GM21423 (cell line): ENCODE results near the gene KIAA0825.
"Not testable (repeated sequence)": the region's sequence is repeated elsewhere in the genome, so short reads cannot be mapped to it uniquely, and the experiment has no call there.

Source experiments
- ATAC-seq: cut with Tn5 transposase; IDR thresholded peaks from one replicate; pipeline ENCODE4 v1.9.1; 2021; ENCODE audit warnings: mild to moderate bottlenecking, moderate library complexity; ENCODE audit not compliant: unreplicated experiment

The KIAA0825 gene

DNA sequence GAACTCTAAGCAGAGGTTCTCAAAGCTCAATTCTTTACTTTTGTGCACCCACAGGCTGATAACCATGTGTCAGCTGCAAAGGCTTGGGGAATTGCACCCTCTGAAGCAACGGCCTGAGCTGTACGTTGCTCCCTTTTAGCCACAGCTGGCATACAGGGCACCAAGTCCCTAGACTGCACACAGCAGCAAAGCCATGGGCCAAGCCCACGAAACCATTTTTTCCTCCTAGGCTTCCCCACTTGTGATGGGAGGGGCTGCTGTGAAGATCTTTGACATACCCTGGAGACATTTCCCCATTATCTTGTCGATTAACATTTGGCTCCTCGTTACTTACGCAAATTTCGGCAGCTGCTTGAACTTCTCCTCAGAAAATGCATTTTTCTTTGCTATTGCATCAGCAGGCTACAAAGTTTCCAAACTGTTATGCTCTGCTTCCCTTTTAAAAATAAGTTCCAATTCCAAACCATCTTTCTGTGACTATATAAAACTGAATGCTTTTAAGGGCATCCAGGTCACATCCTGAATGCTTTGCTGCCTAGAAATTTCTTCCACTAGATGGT is 23.0 kb downstream of the KIAA0825 start:
- ATAC-seq, result no peak

DNA sequence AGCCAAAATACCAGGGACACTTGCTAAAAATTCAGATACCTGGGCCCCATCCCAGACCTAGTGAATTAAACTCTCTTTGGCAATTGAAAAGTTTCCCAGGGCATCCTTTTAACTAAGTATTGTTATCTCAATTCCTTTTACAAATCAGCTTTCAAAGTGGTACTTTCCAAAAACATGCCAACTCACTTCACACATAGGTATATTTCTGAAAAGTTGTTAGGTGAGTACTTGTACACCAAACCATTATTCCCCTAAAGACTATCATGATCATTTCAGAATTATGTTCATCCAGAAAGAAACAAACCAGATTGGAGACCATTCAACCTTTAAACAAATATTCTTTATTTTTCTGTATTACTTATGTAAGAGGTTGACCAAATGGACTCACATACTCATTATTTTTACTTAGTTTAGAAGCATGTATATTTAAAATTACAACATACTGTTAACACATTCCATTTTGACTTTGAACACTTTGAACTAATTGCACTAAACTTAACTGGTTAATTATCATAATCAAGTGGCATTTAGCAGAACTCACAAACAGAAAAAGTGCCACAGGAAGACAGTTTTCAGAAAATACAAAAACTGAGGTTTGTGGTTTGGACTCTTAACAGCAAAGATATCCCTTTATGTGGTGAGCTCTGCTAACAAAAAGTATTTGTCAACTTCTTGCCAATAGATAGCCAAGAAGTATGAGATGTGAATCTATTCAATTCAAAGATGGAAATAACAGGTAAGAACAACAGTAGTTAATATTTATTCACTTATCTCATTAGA is 40.7 kb downstream of the KIAA0825 start:
- peak; percentile 87 for ATAC-seq

DNA sequence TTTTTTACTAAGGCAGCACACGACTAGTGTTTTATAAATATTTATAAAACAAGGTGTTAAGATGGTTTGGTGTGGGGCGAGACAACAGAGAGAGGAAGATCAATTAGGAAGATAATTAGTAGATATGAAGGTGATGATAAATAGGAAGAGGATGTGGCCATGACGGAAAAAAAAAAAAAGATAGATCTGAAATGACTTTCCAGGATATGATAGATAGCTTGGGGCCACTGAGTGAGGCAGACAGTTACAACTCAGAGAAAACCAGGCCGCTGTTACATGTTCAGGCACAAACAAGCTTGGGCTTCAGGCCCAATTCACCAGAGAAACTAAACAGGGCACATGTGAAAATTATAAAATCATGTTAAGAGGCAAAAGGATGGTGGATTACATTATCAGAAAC is 43.2 kb downstream of the KIAA0825 start:
- ATAC-seq, result no peak

DNA sequence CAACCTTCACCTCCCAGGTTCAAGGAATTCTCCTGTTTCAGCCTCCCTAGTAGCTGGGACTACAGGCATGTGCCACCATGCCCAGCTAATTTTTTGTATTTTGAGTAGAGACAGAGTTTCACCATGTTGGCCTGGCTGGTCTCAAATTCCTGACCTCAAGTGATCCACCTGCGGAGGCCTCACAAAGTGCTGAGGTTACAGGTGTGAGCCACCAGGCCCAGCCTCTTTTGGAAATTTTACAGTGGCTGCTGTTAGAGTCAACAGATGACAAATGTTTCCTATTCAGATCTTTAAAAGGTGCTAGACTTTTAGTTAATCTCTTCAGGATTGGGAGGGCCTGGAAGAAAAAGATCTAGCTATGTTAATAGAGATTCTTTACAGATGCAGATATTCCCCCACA is 45.1 kb downstream of the KIAA0825 start:
- not testable (repeated sequence) for ATAC-seq

DNA sequence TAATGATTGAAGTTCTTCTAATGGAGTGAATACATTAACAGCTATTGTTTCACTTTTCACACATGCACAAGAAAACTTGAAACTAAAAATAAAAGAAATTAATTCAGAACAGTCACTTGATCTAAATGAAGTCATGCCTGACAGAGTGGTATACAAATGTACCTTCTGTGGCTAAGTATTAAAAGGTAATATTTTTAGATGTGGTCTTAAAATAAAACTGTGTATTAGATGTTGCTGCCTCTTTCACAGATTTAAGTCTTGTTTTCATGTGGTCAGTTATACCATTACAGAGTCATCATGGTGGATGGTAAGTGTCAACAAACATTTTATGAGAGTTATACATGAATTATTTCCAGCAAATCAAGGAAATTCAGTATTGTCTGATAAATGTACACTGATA is 47.0 kb downstream of the KIAA0825 start:
- no peak for ATAC-seq

DNA sequence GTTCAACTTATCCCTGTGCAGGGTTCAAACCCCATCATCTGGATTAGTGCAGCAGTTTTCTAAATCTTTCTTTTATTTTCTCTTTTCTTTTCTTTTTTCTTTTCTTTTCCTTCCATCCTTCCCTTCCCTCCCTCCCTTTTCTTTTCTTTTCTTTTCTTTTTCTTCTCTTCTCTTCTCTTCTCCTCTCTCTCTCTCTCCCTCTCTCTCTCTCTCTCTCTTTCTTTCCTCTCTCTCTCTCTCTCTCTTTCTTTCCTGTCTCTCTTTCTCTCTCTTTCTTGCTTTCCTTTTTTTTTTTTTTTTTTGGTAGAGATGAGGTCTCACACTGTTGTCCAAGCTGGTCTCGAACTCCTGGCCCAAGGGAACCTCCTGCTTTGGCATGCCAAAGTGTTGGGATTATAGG is 53.6 kb downstream of the KIAA0825 start:
- no peak for ATAC-seq

DNA sequence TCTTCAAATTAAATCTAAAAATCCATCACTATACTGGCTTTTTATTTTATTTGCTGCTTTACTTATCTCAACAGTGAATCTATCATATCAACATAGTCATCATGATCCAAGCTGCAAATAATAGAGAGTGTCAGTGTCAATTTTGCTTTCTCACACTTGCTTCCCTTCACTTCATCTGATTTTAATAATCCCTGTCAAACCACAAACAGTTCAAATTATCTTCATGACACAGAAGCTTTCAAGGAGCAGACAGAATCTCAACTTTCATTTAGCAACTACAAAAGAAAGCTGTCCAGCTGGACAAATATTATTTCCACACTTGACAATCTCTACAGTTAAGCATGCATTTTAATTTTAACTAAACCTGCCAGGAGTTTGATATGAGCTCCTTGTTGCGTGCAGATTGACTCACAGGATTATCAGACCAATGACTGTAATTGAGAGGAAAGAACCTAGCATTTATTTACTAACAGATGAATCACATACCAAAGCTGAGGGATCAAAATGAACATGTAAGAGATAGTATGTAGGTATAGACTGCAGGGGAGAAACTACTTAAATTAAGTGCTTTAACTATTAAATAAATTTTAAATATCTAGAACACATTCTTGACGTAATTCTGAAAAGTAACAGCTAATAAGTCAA is 56.0 kb downstream of the KIAA0825 start:
- ATAC-seq, result no peak

DNA sequence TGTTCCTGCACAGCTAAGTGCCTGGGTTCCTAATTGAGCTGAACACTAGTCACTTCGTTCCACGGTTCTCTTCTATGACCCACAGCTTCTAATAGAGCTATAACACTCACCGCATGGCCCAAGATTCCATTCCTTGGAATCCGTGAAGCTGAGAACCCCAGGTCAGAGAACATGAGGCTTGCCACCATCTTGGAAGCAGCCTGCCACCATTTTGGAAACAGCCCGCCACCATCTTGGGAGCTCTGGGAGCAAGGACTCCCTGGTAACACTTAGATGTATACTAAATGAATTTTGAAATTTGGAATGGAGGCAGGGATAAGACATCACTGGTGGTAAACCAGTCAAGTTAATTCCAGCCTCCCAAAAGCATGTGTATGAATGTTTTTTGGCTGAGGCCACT is 60.4 kb downstream of the KIAA0825 start:
- no peak for ATAC-seq

DNA sequence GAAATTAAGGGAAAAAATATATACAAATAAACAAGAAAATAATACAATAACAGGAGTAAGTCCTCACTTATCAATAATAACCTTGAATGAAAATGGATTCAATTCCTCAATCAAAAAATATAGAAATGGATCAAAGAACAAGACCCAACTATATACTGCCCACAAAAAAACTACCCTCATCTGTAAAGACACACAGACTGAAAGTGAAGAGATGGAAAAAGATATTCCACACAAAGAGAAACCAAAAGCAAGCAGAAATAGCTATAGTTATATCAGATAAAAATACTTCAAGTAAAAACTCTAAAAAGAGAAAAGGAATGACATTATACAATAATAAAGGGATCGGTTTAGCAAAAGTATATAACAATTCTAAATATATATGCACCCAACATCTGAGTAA is 66.5 kb downstream of the KIAA0825 start:
- ATAC-seq, result no peak

DNA sequence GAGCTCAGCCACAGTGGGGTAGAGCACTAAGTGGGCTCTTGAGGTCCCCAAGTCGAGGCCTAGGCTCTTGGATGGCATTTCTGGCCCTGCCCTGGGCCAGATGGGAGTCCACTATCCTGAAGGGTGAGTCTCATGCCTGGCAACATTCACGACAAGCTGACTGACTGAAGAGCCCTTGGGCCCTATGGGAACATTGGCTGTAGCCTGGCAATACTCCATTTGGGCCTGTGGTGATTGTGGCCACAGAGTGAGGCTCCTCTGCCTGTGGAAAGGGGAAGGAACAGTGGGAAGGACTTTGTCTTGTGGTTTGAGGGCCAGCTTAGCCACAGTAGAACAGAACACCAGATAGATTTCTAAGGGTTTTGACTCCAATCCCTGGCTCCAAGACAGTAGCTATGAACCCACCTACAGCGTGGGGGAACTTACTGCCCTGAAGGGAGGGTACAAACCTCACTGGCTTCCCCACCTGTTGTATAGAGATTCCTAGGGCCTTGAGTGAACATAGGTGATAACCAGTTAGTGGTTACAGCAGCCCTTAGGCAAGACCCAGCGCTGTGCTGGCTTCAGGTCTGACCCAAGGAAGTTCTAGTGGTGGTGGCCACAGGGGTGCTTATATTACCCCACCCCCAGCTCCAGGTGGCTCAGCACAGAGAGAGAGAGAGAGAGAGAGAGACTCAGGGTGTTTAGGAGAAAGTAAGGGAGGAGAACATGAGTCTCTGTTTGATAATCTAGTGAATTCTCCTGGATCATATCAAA is 72.4 kb downstream of the KIAA0825 start:
- ATAC-seq, result no peak

DNA sequence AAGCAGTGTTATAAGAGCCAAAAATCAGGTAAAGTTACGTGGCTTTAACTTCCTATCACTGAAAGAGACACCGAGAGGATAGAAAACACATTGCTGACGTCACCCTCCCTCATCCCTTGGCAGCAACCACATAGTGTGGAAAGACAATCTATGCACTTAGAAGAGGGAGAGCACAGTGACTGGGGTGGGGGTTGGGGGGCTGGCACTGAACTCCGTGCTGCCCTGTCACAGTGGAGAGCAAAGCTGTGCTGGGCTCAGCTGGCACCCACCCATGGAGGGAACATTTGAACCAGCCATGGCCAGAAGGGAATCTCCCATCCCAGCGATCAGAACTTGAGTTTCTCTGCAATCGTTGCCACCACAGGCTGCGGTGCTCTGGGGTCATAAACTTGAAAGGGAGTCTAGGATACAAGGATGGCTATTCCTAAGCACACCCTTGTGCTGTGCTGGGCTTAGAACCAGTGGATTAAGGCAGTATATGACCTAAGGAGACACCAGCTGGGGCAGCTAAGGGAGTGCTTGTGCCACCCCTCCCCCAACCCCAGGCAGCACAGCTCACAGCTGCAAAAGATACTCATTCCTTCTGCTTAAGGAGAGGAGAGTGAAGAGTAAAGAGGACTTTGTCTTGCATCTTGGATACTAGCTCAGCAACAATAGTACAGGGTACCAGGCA is 73.4 kb downstream of the KIAA0825 start:
- no peak for ATAC-seq

DNA sequence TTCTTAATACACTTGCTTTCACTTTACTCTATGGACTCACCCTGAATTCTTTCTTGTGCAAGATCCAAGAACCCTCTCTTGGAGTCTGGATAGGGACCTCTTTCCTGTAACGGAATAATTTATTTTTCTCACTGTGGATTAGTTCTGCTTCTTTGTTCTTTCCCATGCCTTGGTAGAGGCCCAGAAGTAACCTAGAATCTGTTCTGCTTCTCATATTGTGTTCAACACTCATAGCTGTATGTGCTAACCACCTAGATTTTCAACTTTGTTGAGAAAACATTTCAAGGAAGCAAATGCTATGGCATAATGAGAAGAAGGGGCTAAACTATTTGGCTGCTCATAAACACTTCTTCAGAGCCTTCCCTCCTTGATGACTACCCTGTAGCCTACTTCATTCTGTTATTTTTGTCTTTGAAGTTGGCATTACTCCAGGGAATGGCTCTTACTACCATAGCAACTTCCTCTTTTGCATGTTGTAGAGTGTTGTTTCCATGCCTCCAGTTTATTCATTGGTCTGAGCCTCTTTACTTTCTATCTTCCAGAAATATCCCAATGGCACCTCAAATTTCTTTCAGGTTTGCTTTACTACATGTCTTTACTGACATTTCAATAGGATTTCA is 74.3 kb downstream of the KIAA0825 start:
- ATAC-seq, result no peak

DNA sequence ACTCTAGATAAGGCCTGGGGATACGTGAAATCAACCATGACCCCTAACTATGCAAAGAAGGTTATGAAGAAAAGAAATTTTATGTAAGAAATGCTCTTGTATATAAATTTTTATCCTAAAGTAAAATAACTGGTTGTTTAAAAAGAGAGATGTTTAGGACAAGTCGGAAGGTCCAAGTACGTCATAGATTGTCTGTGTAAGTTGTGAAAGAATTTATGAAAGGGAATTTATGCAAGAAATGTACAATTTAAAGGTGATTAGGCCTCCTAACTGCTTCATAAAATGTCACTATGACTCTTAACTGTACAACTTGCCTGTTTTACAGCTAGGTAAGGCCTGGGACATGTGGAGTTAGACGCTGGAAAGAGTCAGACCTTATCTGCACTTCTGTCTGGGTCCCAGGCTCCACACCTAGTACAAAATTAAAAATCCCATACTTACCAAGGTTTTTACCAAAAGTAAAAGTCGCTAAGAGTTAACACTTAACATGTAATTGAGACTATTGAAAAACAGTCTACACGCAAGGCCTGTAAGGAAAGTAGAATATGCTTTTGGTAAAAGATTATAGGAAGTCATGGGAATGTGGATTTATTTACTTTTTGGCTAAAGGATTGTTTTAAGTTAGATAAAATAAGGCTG is 77.4 kb downstream of the KIAA0825 start:
- no peak for ATAC-seq

DNA sequence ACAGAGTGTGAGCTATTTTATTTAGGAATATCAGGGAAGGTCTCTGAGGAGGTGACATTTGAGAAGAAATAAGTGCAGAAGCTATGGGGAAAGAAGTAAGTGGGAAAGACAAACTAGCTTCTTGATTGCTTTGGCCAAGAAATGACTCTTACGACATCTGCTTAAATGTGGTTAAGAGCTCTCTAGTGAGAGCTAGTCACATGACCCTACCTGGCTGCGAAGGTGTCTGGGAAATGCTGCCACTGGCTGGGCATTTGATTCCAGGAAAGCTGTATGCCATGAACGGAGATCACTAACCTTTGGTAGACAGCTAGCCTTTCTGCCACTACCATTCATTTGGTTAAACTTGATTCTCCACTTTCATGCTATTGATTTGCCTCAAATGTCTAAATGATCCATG is 80.1 kb downstream of the KIAA0825 start:
- no peak for ATAC-seq

DNA sequence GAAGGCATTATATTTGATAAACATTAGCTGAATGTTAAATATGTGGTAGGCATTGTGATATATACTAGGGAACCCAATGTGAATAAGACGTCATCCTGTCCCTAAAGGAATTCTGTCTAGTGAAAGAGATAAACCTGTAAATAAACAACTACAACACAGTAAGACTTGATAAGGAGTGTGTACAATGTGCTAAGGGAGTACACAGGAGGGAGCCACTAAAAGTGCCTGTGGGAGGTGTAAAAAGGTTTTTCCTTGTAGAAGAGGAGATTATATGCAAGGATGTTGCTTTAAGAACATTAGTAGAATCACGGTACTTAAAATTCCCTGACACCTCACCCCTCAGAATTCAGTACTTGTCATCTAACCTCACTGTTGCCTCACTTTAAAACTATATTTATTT is 91.7 kb downstream of the KIAA0825 start:
- no peak for ATAC-seq

DNA sequence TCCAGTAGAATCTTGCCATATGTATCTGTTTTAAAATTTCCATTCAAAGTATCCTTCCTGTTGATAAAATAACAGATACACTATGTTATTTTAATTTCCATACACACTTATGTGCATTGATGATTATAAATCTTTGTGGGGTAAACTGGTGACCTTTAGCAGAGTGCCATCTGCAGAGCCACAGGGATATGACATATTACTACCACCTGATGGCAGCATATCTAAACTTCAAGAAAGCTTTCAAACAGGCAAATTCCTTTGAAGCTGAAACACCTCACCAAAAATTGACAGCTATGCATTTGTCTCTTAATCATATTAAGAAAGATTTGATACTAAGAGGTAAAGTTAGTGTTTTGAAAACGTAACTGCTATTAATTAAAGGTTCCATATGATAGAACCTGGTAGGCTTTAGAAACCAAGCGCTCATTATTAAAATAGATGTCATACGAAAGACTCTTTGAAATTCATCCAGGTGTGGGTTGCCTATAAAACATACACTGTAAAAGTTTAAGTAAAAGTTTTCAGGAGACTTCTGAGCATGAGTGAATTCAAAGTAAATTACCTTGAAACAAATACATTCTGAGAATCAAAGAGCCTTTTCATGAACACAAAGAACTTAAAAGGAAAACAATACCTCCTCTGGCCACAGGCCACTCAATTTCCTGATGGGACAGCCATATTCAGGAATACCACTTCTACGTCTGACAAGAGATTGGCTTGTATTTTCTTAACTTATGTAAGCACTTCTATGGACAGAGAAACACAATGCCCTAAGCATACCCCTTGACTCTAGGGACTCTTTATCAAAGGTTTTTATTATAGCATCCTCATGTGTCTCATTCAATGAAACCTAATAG is 93.3 kb downstream of the KIAA0825 start:
- peak; percentile 87 for ATAC-seq

DNA sequence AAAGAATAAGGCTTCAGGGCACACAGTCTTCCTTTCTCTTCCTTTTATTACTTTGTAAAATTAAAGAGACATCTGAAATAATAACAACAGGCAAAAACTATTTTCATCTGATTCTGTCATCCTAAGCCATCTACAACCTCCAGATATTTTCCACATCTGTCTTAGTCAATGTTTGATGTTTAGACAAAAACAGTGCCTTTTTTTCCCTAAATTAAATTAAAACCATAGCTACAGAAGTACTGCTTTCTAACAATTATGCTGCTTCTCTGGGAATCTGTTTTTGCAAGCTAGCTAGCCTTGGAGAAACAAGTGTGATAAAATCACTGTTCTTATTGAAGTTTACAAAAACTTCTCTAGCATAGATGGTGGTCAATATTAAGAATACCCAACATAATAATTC is 95.4 kb downstream of the KIAA0825 start:
- no peak for ATAC-seq

DNA sequence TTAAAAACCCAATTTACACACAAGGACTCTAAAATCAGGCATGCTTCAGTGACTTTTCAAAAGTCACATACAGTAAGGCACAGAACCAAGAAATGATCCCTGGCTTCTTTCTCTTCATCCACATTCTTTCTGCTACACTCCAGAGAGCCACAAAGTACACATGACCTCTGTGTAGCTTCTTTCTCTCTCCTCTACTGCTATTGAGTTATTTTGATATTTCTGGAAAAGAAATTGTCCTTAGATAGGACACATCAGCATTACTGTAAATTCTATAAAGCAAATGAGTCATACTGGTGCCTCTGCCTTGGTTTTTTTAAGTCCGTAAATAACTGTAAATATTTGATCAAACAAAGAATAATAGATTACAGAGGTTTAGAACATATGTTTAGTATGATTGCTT is 96.3 kb downstream of the KIAA0825 start:
- ATAC-seq, result no peak
